ENCODE data around the gene MYO1E. TPM values are rescaled to one million over a fixed set of nuclear protein-coding genes. Genes with fewer than 3 reads are reported as not detected.
"Not testable (repeated sequence)": the region's sequence is repeated elsewhere in the genome, so short reads cannot be mapped to it uniquely, and the experiment has no call there.

Gene MYO1E
- total RNA-seq, 1 donor from 2014 or later, result 36.4 TPM

DNA sequence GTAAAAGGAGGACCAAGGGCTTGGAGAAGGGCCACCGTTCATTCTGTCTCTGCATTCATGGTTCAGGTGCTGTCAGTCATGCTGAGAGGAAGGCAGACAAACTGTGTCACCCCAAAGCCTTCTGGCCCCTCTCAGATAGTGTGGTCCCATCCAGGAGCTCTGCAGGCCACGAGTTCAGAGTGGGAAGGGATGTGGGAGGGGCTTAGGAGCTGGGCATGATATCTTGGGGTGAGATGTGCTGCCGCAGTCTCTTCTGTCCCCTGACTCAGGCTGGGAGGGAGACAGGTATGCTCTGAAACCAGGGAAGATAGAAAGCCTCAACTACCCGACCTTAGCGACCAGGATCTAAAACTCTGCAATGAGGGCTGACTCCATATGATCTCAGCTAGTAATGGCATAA is 19.6 kb upstream of the MYO1E start:
- intact Hi-C loops (cut with micrococcal nuclease), result no loop called here
- ATAC-seq (no peak), DNase-seq (no peak)

DNA sequence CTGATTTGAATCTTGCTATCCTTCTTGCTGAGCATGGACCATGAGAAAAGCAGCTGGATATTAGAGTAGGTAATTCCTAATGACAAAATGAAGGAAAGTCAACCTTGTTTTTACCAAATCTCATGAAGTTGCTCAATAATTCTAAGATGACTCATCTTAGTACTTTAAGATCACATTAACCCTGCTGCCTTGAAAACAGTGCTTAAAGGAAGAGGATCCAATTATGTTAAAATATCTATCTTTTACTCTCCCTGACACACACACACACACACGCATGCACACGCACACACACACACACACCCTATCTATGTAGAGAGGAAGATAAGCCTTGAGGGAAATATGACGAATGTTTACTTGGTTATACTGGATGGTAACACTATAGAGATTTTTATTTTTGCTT is 16.0 kb upstream of the MYO1E start:
- ATAC-seq (peak; percentile 15), DNase-seq (no peak)
- intact Hi-C loops (cut with micrococcal nuclease), result no loop called here

DNA sequence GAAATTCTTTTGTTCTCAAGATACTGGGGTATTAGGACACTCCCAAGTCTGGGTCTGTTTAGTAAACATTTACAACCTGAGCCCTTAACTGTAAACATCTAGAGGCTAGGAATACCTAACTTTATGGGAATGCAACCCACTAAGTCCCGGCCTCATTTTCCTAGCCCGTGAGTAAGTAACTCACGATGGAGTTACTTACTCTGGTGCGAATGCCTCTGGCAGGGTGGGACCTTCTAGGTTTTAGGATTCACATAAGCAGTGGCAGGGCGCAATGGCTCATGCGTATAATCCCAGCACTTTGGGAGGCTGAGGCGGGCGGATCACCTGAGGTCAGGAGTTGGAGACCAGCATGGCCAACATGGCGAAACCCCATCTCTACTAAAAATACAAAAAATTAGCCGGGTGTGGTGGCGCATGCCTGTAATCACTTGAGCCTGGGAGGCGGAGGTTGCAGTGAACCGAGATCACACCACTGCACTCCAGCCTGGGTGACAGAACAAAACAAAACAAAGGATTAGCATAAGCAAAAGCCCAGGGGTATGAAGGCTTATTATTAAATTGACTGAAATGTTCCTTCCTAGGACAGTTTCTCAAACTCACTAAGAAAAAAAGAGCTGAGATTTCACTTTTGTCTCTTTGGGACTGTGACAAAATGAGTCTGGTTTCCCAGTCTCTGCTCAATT is 14.7 kb upstream of the MYO1E start:
- DNase-seq; ATAC-seq; intact Hi-C loops (cut with micrococcal nuclease): not testable (repeated sequence)

DNA sequence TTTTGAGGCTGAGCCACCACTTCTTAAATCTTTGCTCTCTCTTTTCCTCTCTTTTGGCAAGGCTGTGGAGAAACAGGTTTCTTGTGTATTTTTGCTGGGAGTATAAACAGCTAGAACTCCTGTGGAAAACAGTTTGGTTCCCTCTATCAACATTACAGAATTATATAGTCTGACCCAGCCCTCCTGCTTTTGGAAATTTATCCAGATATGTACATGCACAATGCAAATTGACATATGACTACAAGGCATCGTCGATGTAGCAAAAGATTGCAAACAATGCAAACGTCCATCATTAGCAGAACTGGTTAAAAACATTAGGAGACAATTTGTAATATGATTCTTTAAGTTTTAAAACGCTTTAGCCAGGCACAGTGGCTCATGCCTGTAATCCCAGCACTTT is 12.5 kb upstream of the MYO1E start:
- no peak for DNase-seq
- no peak for ATAC-seq
- intact Hi-C loops (cut with micrococcal nuclease), result no loop called here

DNA sequence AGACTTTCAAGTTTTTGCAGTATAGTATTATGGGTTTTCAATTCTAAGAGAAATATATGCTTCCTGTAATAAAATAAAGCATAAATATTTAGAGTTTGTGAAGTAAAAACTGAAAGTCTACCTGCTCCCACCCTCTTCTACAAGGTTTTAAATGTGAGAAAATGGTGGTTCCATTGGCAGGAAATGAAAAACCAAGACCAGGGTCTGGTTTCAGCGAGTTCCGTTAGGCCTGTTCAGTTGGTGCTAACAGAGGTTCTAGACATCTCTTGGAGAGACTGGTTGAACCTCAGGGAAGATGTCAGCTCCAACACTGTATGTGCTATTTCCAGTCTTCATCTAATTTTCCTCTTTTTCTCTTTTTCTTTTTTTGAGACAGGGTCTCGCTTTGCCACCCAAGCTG is 11.8 kb upstream of the MYO1E start:
- ATAC-seq (no peak), DNase-seq (no peak)
- intact Hi-C loops (cut with micrococcal nuclease), result no loop called here

DNA sequence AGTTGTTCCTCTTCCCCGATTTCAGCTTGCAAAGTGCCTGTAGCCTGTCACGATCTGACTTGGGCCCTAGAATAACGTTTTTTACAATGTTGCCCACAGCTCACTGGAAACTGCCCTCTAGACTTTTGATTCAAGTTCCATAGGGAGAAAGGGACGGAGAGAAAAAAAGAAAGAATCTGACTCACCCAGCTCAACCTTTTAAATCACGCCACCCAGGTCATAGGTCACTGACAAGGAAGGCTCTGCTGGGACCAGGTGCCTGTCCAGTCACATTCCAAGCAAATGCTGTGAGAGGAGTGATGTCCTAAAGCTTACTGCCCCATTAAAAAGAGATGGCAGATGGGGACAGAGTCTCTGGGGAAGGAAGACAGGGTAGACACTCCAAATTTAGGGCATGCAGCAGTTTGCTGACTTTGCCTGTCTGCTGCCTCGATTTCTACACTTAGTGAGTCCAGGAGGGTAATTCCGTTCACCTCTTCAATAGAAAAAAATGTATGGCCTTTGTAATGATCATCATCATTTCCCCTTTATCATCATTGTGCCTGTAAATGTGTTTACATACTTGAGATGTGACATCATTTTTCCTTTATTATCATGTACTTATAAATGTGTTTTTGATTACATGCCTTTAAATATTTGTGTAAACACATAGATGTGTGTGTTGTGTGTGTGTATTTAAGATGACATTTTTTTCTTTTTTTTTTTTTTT is 8.4 kb upstream of the MYO1E start:
- no peak for DNase-seq
- no peak for ATAC-seq
- intact Hi-C loops (cut with micrococcal nuclease), result no loop called here

DNA sequence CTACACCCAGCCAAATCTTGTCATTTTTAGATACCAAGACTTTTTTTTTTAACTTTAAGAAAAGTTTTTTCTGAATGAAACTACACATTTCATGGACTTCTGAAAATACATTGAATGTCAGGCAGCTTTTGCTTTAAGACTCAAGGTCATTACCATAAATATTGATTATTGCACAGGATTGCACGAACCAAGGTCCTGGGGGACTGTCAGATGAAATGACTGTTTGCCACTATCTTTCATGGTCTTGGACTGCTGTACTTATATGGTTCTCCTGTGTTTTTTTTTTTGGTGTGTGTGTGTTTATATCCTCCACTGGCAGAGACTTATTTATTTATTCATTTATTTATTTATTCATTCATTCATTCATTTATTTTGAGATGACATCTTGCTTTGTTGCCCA is 6.9 kb upstream of the MYO1E start:
- intact Hi-C loops (cut with micrococcal nuclease), result no loop called here
- DNase-seq, result no peak
- ATAC-seq, result no peak

DNA sequence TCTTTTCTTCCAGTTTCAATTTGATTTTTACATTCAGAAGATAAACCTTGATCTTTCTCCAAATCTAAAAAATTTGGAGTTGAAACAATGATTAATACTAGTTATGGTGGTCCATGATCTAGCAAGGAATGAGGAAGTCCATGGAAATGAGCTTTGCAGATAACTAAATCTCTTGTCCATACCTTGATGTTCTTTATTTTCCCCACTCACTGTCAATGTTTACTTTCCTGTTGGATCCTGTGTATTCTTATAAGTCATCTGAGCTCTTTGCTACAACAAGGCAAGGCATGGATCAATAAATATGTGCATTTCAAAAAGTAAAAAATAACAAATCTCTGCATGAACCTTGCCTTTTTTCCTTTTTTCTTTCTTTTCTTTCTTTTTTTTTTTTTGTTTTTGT is 6.2 kb upstream of the MYO1E start:
- no peak for DNase-seq
- no peak for ATAC-seq
- intact Hi-C loops (cut with micrococcal nuclease), result no loop called here

DNA sequence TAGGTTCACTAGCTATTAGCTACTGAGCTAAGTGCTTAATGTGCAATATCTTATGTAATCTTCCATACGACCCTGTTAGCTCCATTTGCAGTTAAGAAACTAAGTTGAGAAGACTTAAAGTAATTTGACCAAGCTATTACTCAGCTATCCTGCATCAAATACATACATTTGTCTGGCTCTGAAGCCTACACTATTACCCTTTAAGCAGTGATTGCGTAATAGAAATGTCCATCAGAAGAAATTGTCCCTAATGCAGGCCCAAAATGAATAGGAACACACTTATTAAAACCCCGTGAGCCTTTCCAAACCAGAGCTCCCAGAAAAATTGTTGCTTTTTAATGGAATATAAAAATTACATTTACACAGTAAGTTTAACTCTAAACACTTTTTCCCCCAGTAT is 5.3 kb upstream of the MYO1E start:
- ATAC-seq, result no peak
- DNase-seq, result no peak
- intact Hi-C loops (cut with micrococcal nuclease), result no loop called here

DNA sequence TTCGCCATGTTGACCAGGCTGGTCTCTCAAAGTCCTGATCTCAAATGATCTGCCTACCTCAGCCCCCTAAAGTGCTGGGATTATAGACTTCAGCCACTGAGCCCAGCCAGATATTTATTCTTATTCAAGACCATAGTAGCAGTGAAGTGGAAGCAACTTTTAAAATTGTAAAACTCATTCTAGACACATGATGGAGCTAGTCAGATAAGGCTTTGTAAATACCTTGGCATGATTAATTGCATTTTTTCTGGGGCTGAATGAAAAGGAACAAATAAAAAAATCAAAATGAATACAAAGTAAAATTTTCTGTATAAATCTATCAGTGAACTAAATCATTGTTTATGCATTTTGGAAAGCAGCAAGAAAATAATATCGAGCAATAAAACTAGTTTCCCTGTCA is 4.1 kb upstream of the MYO1E start:
- intact Hi-C loops (cut with micrococcal nuclease), result no loop called here
- no peak for DNase-seq
- no peak for ATAC-seq

DNA sequence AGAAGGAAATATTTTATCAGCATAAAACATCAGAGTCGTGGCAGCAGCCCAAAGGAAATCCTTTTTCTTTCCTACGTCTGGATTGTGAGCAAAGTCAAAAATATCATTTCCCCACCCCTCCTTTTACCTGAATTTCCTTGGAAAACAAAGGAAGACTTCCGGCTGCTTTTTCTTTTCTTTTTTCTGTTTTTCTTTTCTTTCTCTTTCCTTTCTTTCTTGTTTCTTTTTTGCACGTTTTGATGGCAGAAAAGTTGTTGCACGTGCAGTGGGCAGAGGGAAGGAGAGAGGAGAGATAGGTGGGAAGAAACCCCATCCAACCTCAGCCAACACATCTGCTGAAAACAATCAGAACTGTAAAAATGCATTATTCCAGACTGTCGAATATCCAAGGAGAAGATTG is 544 bp upstream of the MYO1E start:
- intact Hi-C loops (cut with micrococcal nuclease), result no loop called here
- DNase-seq (no peak), ATAC-seq (no peak)

DNA sequence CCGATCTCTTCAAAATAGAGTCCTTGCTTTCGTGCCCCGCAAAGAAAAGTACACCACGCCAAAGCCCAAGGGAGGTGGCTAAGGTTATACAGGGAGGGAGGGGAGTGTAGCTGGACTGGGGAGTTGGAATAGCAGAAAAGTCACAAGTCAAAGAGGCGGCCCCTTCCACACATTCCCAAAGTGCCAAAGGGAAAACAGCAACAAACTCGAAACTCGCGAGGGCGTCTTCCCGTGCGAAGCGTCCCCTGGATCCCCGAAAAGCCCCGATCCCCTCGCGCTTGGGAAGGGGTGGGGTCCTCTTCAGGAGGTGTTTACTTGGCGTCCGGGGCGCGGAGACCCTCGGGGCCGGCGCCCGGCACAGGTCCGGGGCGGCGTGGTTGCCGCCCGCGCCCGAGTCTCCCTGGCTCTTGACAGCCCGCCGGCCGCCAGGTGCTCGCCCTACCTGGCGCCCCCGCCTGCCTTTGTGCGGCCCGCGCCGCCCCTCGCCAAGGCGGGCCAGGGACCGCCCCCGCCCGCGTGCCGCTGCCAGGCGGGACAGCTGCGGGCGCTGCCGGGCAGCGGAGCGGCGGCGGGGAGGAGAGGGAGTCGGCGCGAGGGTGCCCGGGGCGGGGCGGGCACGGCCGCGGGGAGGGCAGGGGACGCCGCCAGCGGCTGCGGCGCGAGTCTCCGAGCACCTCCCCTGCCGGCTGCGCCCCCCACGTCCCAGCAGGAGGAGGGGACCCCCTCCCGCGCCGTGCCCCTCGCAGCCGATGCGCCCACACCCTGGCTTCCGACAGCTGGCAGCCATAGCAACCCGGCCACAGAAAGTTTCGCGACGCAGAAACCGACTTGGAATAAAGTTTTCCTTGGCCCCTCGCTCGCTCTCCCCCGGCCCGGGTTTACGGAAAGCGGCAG is 966 bp downstream of the MYO1E start:
- intact Hi-C loops (cut with micrococcal nuclease), result no loop called here
- ATAC-seq (peak; percentile 68), DNase-seq (peak; percentile 60)

DNA sequence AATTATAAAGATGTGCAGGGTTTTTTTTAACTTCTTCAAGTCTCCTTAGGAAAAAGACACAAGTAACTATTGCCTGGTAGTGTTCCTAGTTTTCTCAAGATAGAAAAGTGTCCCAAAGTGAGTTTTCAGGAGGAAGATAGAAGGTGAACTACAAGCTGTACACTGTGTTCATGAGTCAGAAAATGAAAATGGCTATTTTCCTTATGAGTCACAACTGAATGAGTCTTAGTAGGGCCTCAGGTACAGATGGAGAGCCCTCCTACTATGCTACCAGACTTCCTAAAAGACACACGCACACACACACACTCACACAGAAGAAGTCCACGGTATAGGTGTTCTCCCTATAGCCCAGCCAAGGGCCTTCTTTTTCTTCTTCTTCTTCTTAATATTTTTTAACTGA is 3.1 kb downstream of the MYO1E start:
- ATAC-seq, result no peak

DNA sequence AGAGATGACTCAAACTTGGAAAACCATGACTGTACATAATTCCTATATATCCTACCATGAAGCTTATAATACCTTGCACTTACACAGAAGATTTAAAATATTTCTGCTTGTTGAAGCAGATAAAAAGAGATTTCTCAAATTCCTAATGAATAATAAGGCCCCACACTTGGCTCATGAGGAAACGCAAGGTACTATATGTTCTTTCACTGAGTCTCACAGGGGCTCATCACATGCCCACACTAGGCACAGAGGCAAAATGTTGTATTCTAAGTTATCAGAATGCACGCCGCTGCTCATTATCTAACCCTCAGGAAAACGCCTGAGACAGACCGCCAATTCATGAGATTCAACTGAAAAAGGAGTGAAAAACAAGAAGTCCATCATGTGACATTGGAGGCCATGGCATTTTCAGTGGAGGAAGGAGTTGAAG is 5.6 kb downstream of the MYO1E start:
- intact Hi-C loops (cut with micrococcal nuclease), result no loop called here
- DNase-seq (no peak), ATAC-seq (no peak)

More for the DNA sequence above, 3.1 kb downstream of the MYO1E start:
- intact Hi-C loops (cut with micrococcal nuclease), result no loop called here
- DNase-seq, result no peak

DNA sequence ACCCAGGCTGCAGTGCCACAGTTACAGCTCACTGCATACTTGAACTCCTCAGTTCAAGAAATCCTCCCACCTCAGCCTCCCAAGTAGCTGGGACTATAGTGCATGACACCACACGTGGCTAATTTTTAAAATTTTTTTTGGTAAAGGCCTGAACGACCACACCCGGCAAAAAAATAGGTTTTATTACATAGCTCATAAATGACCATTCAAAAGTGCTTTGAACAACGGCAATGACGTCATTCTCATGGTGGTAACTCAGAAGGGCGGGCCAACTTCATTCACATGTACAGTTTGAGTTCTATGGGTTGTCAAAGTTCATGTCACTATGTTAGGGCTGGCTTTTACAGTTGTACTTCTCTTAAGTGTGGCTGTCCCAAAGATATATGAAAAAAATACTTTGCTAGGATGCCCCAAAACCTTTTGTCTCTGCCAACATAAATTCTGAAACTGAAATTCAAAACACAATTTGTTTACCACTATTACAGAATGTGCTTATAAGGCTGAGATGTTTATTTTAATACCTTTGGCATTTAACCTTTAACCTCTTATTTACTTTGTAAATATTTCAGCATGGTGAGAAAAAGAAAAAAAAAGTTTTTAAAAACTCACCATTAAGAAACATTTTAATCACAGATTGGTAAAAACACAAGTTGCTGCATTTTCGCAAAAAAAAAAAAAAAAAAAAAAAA is 6.2 kb downstream of the MYO1E start:
- no peak for DNase-seq
- peak; percentile 24 for ATAC-seq
- intact Hi-C loops (cut with micrococcal nuclease), result no loop called here

DNA sequence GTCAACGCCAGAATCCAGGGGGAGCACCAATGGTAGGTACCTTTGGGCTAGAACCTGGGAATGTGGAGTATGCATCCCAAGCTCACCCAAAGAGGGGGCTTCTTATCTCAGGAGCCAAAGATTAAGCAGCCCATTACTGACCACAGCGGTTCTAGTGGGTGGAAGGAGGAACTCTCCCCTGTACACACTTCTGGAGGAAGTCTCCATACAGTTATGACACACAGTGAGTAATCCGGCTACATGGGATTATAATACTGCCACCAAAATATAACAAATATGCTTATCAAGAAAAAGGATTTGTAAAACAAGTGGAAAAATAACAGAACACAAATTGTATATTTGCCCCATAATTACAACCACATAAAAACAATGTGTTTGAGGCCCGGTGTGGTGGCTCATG is 8.4 kb downstream of the MYO1E start:
- DNase-seq (no peak), ATAC-seq (no peak)
- intact Hi-C loops (cut with micrococcal nuclease), result no loop called here

DNA sequence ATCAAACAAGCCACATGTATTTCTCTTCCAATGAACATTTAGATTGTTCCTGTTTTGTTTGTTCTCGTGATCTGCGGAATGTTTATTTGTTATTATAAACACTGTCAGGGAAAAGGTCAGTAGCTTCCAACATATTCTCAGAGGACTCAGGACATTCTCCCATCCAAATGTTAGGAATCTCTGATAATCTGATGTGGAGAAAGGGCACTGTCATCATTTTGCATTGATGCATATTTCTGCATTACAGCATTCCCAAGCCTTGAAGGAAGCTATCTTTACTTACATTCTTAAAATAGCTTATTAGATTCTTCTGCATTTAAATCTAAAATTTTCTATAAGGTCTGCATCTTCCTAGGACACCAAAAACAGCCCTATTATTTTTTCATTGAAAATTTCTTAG is 10.3 kb downstream of the MYO1E start:
- DNase-seq (no peak), ATAC-seq (no peak)
- intact Hi-C loops (cut with micrococcal nuclease), result no loop called here

DNA sequence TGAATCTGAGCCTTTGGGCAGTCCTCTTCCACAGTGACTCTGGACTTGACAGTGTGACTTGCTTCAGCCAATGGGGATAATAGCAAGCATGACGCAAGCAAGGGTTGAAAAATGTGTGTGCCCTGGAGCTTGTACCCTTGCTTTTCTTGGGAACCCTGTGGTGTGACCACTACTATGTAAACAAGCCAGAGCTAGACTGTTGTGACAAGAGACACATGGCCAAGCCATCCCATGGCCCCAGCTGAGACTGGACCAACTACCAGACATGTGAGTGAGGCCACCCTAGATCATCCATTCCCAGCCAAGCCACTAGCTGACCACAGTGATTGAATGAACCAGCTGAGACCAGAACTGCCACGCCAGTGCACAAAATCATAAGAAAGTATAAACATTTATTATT is 11.8 kb downstream of the MYO1E start:
- ATAC-seq, result no peak
- no peak for DNase-seq
- intact Hi-C loops (cut with micrococcal nuclease), result no loop called here

DNA sequence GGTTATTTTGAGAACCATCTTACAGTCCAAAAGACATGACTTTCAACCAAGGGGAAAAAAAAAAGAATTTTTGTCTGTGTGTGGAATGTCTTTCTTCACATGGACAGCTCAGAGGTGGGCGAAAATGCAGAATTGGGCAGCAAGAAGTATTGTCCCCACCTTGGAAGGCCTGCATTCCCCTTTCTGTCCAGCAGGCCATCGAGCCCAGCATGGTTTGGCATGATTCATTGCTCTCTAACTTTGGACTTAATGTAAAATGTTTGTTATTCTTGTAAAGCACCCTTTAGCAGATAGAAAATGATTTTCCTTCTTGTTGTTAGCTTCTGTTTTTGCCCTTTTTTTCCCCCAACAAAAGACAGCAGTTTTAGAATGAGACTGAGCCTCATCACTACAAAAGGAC is 12.4 kb downstream of the MYO1E start:
- ATAC-seq, result no peak
- intact Hi-C loops (cut with micrococcal nuclease), result no loop called here
- DNase-seq, result no peak

DNA sequence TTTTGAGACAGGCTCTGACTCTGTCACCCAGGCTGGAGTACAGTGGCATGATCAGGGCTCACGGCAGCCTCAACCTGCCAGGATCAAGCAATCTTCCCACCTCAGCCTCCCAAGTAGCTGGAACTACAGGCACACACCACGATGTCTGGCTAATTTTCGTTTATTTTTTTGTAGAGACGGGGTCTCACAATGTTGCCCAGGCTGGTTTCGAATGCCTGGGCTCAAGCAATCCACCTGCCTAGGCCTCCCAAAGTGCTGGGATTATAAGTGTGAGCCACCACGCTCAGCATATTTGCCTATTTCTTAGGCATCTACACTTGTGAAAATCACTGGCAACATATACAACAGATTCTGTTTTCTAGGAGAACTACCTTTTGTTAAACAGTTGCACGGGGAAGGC is 16.9 kb downstream of the MYO1E start:
- no peak for ATAC-seq
- DNase-seq, result no peak
- intact Hi-C loops (cut with micrococcal nuclease), result no loop called here
